Measurements from ENCODE around the gene SMURF2.

DNA sequence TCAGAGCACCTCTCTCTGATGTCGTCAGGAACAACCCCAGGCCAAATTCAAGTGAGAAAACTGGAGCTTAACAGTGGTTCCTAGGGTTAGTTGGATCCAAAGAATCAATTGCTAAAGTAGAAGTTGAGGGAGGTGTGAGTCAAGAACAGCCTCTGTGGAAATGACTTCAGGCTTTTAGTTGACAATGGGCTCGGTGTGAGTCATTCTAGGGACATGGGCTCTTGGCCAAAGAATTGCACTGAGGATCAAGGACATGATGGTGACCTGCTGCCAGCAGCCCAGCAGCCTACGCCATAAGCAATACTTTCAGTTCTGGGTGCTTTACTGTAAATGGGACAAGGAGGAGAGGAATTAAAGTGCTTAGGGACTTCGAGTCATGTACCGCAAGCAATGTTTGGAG lies 32.1 kb upstream of the SMURF2 start:
- TF ChIP-seq SRF (IDR thresholded peaks at IDR 0.05; ENCODE audit: low read depth), result no peak; the same call in 1 of the 2 replicates
- peak; percentile 85 for TF ChIP-seq SP1 (IDR thresholded peaks at IDR 0.05; ENCODE audit: low read depth)
- TF ChIP-seq EZH2phosphoT487 (IDR thresholded peaks at IDR 0.05; ENCODE audit: borderline replicate concordance), result no peak
- no peak for TF ChIP-seq EZH2 (IDR thresholded peaks at IDR 0.05)
- TF ChIP-seq, protein P1, sequence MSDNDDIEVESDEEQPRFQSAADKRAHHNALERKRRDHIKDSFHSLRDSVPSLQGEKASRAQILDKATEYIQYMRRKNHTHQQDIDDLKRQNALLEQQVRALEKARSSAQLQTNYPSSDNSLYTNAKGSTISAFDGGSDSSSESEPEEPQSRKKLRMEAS (IDR thresholded peaks at IDR 0.05), result peak; percentile 69
- no peak for TF ChIP-seq POLR2A (IDR thresholded peaks at IDR 0.05; ENCODE audit: borderline replicate concordance, extremely low read depth, insufficient read depth, insufficient read length)
- TF ChIP-seq, protein P2, sequence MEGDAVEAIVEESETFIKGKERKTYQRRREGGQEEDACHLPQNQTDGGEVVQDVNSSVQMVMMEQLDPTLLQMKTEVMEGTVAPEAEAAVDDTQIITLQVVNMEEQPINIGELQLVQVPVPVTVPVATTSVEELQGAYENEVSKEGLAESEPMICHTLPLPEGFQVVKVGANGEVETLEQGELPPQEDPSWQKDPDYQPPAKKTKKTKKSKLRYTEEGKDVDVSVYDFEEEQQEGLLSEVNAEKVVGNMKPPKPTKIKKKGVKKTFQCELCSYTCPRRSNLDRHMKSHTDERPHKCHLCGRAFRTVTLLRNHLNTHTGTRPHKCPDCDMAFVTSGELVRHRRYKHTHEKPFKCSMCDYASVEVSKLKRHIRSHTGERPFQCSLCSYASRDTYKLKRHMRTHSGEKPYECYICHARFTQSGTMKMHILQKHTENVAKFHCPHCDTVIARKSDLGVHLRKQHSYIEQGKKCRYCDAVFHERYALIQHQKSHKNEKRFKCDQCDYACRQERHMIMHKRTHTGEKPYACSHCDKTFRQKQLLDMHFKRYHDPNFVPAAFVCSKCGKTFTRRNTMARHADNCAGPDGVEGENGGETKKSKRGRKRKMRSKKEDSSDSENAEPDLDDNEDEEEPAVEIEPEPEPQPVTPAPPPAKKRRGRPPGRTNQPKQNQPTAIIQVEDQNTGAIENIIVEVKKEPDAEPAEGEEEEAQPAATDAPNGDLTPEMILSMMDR (IDR thresholded peaks at IDR 0.05 in 2 of 3, conservative IDR thresholded peaks at IDR 0.05 in 1 of 3; ENCODE audit: borderline replicate concordance in 1 of 3, insufficient read depth in 1 of 3, low read depth in 2 of 3, low read length in 2 of 3), result no peak
- TF ChIP-seq, protein P3, sequence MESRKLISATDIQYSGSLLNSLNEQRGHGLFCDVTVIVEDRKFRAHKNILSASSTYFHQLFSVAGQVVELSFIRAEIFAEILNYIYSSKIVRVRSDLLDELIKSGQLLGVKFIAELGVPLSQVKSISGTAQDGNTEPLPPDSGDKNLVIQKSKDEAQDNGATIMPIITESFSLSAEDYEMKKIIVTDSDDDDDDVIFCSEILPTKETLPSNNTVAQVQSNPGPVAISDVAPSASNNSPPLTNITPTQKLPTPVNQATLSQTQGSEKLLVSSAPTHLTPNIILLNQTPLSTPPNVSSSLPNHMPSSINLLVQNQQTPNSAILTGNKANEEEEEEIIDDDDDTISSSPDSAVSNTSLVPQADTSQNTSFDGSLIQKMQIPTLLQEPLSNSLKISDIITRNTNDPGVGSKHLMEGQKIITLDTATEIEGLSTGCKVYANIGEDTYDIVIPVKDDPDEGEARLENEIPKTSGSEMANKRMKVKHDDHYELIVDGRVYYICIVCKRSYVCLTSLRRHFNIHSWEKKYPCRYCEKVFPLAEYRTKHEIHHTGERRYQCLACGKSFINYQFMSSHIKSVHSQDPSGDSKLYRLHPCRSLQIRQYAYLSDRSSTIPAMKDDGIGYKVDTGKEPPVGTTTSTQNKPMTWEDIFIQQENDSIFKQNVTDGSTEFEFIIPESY (IDR thresholded peaks at IDR 0.05; ENCODE audit: extremely low read depth, insufficient replicate concordance, low read length), result no peak
- TF ChIP-seq, protein P4, sequence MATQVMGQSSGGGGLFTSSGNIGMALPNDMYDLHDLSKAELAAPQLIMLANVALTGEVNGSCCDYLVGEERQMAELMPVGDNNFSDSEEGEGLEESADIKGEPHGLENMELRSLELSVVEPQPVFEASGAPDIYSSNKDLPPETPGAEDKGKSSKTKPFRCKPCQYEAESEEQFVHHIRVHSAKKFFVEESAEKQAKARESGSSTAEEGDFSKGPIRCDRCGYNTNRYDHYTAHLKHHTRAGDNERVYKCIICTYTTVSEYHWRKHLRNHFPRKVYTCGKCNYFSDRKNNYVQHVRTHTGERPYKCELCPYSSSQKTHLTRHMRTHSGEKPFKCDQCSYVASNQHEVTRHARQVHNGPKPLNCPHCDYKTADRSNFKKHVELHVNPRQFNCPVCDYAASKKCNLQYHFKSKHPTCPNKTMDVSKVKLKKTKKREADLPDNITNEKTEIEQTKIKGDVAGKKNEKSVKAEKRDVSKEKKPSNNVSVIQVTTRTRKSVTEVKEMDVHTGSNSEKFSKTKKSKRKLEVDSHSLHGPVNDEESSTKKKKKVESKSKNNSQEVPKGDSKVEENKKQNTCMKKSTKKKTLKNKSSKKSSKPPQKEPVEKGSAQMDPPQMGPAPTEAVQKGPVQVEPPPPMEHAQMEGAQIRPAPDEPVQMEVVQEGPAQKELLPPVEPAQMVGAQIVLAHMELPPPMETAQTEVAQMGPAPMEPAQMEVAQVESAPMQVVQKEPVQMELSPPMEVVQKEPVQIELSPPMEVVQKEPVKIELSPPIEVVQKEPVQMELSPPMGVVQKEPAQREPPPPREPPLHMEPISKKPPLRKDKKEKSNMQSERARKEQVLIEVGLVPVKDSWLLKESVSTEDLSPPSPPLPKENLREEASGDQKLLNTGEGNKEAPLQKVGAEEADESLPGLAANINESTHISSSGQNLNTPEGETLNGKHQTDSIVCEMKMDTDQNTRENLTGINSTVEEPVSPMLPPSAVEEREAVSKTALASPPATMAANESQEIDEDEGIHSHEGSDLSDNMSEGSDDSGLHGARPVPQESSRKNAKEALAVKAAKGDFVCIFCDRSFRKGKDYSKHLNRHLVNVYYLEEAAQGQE (IDR thresholded peaks at IDR 0.05; ENCODE audit: low read depth), result no peak
- TF ChIP-seq POLR2AphosphoS5 (IDR thresholded peaks at IDR 0.05; ENCODE audit: low read depth, low read length), result peak; percentile 70
- TF ChIP-seq YY1 (IDR thresholded peaks at IDR 0.05; ENCODE audit: extremely low read depth, insufficient replicate concordance, low read depth, low read length), result peak; percentile 81

All from HCT116 (cell line).